ENCODE measurements around the gene NUDT22.
A peak's percentile ranks its signal among the peaks of the same experiment; 100 is the strongest.

NUDT22 gene

DNA sequence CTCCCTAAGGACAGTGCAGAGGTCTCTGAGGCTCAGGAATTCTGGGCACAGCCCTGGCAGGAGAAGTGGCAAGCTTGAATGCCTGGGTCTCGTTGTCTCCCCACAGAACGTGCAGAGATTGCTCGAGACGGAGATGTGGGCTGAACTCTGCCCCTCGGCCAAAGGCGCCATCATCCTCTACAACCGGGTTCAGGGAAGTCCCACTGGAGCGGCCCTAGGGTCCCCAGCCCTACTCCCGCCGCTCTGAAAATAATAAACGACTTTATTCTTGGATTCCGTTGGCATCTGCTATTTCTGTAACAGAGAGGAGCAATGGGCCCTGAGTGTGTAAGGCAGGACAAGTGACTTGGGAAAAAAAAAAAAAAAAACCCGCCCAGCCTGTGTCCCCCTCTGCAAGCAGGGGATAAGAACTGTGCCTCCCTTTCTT is 3.7 kb downstream of the NUDT22 start:
- DNase-seq = peak; percentile 9

DNA sequence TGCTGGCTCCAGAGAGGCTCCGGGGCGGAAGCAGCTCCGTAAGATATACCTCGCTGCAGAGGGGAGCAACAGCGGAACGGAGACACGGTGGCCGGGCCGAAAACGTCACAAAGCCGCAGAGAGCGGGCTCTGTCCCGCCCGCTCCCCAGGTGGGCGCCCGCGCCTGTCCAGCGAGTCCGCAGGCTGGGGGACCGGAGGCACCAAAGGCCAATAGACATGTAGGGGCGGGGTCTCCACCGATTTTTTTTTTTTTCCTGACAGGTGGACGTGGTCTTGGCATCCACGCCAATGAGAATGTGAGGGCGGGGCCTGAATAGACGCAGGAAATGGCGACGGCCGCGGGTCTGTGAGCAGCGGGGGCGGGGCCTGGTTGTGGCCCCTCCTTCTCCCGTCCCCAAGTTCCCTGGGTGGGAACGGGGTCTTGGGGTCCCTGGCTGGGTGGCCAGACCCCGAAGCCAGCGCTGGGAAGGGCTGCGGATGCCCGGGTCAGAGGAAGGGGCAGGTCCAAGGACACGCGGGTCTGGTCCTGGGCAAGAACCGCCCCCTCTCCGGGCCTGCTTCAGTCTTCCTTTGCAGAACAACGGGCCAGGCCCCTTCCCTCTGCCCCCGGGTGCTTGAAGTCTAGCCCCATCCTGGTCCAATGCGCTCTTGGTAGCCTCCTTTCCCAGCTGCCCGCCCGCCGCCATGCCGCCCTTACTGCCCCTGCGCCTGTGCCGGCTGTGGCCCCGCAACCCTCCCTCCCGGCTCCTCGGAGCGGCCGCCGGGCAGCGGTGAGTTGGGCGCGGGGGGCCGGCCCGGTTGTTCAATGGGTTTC is 4.3 kb downstream of the NUDT22 start, which contains the start of gene DNAJC4:
DNAJC4 (plus strand) TSS at position 378 of the 814 bp plus-strand sequence; CDS start at position 685, 307 bp downstream.
- DNase-seq = peak; percentile 99

DNA sequence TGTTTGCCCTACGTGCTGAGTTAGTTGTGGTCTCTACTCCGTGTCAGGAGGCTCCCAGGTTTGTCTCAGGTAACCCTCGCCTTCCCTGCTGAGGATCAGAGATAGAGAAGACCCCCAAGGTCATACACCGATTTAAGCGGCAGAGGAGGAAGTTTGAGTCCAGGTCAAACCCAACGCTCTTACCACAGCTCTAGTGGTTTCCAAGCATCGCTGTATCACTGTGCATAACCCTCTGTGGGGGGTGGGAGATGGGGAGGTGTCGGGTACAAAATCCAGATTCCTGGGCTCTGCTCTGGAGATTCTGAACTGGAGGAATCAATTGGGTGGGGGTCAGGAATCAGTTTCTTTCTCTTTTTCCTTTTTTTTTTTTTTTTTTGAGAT is 4.9 kb downstream of the NUDT22 start:
- DNase-seq = peak; percentile 58

DNA sequence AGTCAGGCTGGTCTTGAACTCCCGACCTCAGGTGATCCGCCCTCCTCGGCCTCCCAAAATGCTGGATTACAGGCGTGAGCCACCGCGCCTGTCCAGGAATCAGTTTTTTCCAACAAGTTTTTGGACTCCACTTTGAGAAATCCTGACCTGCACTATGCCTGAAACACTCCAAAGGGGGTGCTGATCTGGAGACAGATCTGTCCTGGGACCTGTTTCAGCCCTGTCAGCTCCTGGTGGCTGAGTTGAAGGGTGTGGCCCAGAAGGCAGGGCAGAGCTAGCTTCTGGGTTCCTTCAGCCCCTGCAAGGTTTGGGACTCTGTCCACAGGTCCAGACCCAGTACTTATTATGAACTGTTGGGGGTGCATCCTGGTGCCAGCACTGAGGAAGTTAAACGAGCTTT is 5.5 kb downstream of the NUDT22 start:
- peak; percentile 62 for DNase-seq

DNA sequence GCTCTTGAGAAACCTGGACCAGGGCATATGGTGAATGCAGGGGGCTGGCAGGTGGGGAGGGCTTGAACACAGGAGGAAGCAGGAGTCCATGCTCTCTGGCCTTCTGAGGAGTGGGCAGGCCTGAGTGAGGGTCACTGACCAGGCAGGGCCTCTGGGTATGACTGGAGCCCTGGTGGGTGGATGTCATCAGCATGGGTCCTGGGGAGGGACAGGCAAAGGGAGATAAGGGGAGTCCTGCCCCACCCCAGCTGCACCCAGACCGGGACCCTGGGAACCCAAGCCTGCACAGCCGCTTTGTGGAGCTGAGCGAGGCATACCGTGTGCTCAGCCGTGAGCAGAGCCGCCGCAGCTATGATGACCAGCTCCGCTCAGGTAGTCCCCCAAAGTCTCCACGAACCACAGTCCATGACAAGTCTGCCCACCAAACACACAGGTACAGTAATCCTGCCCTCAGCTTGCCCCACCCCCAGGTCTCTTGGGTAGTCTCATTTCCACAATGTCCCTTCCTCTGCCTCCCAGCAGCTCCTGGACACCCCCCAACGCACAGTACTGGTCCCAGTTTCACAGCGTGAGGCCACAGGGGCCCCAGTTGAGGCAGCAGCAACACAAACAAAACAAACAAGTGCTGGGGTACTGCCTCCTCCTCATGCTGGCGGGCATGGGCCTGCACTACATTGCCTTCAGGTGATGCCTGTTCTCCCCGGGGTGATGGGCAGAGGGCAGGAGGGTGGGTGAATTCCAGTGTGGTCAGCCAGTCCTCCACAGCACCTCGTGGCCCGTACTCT is 6.3 kb downstream of the NUDT22 start:
- DNase-seq = no peak

DNA sequence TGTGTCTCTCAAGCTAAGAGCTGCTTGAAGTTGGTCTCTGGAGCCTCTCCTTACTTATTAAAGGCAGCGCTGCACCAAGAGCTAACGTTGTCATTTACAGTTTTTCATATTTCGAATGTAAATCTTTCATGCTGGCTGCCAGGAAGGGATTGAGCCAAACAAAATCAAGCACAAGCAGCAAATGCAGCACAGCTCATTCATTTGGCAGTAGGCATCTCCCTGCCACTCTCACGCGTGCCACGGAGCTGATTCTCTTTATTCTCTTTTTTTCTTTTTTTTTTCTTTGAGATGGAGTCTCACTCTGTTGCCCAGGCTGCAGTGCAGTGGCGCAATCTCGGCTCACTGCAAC is 6.9 kb downstream of the NUDT22 start:
- no peak for DNase-seq

DNA sequence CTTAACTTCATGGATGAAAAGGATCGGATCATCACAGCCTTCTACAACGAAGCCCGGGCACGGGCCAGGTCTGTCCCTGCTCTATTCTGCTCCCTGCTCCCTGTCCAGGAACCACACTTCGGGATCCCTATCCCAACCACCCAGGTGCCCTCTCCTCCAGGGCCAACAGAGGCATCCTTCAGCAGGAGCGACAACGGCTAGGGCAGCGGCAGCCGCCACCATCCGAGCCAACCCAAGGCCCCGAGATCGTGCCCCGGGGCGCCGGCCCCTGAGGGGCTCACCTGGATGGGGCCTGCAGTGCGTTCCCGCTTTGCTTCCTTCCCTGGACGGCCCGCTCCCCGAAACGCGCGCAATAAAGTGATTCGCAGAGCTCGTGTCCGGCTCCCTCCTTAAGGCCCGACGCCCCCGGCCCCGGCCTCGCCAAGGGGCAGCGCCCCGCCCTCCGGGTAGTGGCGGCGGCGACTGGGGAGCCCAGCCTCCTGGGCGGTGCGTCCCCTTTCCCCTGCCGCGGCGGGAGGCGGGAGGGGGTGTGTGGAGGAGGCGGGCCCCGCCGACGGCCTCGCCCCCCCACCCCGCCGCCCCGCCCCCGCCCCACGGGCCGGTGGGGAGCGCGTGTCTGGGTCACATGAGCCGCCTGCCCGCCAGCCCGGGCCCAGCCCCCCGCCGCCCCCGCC is 8.0 kb downstream of the NUDT22 start, which contains the start of gene VEGFB:
VEGFB (plus strand) TSS at position 672 of the 674 bp plus-strand sequence. CDS start 250 bp downstream, outside the sequence.
- DNase-seq = peak; percentile 72

DNA sequence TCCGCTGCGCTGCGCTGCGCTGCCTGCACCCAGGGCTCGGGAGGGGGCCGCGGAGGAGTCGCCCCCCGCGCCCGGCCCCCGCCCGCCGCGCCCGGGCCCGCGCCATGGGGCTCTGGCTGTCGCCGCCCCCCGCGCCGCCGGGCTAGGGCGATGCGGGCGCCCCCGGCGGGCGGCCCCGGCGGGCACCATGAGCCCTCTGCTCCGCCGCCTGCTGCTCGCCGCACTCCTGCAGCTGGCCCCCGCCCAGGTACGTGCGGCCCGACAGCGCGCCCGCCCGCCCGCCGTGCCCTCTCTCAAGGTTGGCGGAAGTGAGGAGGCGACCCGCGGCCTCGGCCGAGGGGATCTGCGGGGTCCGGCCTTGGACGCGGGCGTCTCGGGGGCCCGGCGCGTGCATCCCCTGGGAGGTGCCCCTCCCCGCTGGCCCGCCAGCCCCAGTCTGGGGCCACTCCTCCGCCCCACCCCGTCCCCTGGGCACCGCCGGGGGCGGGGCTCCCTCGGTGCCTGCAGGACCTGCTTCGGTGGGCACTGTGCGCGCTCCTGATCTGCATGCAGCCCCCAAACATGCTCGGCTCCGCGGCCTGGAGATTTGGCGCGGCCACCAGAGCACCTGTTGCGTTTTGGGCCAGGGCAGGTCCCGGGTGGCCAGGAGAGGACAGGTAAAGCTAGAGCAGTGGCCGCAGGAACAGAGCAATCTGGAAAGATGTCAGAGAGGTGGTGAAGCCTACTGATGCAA is 8.7 kb downstream of the NUDT22 start:
- peak; percentile 79 for DNase-seq

DNA sequence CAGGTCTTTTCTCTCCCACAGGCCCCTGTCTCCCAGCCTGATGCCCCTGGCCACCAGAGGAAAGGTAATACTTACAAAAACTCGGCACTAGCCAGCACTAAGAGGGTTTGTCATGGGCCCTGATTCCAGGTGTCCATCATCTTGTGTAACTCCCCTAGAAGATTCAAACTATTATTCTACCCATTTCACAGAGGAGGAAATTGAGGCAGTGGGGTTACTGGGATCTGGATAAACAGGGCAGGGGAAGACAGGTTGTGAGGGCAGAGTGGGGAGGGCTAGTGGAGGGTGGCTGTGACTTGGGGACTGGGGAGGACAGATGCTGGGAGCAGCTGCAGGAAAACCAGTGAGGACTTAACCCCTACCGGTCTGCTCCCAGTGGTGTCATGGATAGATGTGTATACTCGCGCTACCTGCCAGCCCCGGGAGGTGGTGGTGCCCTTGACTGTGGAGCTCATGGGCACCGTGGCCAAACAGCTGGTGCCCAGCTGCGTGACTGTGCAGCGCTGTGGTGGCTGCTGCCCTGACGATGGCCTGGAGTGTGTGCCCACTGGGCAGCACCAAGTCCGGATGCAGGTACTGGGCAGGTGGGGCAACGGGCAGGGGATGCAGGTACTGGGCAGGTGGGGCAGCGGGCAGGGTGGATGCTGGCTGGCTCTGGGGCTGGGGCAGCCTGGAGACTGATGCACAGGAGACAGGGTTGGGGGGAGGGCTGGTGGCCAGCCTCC is 9.5 kb downstream of the NUDT22 start:
- no peak for DNase-seq

DNA sequence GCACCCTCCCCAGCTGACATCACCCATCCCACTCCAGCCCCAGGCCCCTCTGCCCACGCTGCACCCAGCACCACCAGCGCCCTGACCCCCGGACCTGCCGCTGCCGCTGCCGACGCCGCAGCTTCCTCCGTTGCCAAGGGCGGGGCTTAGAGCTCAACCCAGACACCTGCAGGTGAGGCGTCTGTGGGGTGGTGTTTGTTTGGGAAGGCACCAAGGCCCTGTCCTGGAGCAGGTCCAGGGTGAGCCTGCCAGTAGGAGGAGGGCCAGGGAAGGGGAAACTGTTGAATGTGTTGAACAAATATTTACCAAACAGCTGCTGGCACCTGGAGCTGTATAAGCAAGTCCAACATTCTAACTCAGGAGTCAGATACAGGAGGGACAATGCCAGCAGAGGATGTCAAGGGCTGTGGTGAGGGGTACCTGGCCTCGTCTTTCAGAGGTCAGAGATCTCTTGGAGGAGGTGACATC is 11.4 kb downstream of the NUDT22 start:
- no peak for DNase-seq

DNA sequence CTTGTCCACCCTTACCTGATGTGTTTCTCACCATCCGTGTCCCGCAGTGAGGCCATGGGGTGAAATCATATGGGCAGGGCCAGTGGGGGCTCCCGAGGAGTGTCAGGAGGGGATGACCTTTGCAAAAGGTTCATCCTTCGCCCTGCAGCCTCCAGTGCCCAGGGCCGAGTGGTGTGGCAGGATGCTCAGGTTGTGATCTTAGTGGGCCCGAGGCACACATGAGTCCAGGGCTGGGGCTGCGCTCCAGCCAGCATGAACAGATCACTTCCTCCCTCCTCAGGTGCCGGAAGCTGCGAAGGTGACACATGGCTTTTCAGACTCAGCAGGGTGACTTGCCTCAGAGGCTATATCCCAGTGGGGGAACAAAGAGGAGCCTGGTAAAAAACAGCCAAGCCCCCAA is 12.0 kb downstream of the NUDT22 start:
- no peak for DNase-seq

DNA sequence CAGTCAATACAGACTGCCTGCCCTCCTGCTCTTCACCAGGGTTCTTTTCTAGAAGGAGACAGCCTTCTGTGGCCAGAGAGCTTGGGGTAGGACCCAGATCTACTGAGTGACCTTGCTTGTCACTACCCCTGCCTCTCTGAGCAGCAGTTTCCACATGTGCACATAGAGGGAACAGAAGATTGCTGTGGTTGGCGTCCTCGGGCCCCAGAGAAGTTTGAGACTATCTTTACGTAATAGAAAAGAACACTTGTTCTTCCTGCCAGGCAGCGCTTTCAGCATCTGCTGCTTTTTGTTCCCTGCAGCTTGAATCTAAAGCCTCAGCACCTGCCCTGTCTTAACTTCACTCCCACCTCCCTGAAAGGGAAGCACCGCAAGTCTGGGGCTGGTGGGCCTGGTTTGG is 12.9 kb downstream of the NUDT22 start:
- DNase-seq = no peak

DNA sequence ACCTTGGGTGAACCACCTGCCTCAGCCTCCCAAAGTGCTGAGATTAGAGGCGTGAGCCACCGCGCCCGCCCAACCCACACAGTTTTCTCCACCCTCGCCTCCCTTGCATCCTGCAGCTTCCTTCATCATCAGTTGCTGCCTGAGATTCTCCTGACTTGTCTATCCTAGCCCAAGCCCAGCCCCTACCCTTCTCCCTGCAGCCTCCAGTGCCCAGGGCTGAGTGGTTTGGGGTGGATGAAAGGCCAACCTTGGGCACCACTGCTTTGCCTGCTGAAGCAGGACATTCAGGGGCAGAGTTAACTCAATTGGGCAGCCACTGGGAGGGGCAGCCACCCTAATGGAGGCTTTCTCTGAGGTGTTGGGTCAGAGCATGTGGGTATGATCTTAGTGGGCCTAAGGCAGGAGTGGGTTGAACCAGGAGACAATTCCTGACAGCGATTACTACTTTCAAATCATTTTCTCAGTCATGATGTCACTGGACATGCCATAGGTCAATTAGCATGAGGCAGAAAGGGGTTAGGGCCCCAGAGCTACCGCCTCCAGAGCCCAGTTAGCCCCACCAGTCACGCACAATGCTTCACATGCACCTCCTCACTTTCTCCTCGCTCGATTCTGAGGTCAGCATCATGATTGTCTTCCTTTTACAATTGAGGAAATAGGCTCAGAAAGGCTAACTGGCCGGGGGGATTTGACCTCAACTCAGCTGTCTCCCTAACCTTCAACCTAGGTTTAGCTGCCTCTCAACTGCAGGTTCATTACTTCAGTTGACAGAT is 13.8 kb downstream of the NUDT22 start:
- DNase-seq = no peak

DNA sequence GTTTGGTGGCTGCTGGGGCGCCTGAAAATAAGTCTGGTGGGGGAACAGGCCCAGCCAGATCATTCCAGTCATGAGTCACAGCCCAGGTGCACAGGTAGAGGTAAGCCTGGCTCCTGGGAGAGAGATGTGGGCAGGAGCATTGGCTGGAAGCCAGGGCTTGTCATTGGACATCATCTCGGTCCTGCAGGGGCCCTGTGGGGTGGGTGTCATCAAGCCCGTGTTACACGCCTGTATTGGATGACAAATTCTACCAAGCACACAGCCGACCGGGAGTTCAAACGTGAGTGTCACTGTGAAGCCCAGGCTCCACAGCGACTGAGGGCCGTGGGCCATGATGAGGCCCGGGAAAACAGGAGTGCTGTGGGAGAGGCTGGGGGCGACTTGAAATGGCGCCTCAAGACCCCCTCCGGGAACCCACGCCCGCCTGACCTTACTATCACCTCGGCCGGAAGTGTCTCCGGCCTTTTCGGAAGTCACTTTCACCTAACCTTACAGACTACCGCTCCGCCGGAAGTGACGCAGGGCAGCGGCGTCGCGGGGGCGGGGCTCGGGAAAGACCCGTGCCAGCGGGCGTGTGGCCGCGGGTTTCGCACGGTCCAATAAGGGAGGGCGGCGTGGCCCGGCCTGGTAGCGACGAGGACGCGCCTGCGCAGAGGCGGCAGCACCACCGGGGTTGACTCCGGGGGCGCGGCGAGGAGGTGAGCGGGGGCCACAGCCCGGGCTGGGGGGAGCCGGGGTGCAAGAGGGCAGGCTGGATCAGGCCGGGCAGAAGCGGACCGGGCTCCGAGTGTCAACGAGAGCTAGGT is 14.6 kb downstream of the NUDT22 start, which contains the start of gene FKBP2:
FKBP2 (plus strand) TSS at position 661 of the 806 bp plus-strand sequence. CDS start 1,293 bp downstream, outside the sequence.
- DNase-seq = peak; percentile 98

DNA sequence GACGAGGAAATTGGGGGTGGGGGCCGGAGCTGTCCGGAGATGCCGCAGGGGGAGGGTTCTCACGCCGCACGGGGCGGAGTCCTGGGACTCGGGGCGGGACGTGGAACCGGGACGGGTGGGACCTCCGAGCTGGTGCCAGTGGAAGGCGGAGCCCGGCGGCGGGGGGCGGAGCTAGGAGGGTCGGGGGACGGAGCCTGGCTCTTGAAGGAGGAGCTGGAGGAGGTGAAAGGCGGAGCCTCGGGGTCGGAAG is 15.1 kb downstream of the NUDT22 start:
- no peak for DNase-seq

DNA sequence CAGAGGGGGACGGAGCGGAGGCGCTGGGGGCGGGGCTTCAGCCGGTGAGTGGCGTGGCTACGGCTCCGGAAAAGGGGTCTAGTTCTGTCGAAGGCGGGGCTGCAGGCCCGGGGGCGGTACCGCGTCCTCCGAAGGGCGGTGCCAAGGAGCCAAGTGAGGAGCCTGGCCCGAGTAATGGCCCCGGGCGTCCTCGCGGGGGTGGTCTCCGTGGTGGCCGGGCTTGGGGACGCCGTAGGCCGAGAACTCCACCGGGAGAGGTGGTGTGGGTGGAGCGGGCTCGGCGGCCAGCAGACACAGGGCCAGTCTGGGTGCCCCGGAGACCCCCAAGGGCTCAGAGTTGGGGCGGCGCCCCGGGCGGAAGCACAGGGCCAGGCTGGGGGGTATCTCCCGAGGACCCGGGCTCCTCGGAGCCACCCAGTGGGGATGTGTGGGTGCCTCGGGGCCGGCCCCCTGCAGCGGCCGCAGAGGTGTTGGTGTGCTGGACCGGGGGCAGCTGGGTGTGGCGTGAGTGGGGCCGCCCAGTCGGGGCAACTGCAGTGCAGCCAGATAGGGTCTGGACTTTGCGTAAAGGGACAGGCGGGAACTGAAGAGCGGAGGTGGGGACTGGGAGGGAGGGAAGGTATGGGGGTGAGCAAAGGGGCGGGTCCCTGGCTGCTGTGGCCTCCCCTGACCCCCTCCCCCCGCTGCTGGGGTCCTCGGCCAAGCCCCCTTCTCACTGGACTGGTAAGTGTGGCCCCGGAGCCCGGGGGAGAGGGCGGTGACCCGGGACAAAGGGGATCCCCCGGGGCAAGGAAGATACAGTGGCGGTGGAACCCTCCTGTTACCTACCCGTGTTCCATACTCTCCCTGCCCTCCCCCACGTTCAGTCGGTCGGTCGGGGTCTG is 15.7 kb downstream of the NUDT22 start:
- DNase-seq = peak; percentile 99

DNA sequence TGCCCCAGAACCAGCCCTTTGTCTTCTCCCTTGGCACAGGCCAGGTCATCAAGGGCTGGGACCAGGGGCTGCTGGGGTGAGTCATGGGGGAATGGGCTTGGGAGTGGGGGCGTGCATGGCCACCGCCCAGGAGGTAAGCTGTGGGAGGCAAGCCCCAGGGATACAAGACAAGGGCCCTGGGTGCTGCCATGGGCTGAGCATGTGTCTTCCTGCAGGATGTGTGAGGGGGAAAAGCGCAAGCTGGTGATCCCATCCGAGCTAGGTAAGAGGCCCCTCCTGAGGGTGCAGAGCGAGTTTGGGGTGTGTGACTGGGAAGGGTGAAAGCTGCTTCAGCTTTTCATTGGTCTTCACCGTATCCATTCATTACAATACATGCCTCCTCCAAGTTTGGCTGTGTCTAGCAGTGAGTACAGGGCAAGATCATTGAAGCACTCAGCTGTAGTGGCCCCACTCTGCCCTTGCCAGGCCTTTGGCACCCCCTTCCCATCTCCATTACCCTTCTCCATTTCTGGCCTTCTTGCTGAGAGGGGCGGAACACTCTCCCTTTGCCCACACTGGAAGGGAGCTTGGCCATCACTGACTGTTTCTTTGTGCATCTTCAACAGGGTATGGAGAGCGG is 17.3 kb downstream of the NUDT22 start:
- DNase-seq = no peak

DNA sequence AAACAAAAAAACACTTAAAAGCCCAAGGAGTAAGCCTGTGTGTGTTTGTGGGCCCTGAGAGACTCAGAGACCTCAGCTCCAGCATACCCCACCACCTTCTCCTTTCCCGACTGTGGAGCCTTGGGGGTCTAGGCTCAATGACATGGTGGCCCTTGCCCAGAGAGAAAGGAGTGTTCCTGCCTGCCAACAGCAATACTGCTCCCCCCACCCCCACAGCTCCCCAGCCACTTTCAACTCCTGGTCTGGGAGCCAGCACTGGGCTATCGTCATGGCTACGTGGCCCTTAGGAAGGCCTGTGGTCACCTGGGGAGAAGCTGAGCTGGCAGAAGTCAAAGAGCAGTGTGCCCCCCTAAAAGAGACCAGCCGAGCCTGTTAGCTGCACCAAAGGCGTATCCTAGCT is 18.0 kb downstream of the NUDT22 start:
- no peak for DNase-seq

DNA sequence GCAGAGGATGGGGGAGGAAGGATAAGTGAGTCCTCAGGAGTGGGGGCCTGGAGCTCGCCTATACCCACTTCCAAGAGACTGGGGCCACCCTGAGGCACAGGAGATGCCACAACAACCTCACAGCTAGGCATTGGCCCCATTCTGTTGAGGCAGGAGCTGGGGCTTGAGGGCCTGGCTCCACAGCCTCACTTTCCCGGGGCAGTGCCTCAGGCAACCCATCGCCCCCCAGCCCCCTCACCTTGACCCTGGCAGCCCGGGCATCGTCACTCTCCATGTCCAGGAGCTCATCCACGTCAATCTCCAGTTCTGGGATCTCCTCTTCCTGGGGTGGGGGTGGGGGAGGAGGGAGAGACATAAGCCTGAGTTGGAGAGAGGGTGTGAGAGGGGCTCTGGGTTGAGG is 18.9 kb downstream of the NUDT22 start:
- peak; percentile 38 for DNase-seq
